ENCODE data around the gene PEX10.

Gene PEX10

GRCh38 chr1:2358651-2359640 lies 53.4 kb downstream of the PEX10 start:
- Histone ChIP-seq H3K36me3 (ENCODE audit: insufficient read depth, low read length) (no peaks in the 10 kb centered on the region), H3K9ac (ENCODE audit: low read depth, low read length) (no peak overlapping the region)

GRCh38 chr1:2358072-2358471 lies 54.3 kb downstream of the PEX10 start:
- Histone ChIP-seq H3K4me1 (ENCODE audit: insufficient read depth, low read length) (no peaks in the 10 kb centered on the region), H3K36me3 (ENCODE audit: insufficient read depth, low read length) (no peaks in the 10 kb centered on the region), H3K9ac (ENCODE audit: low read depth, low read length) (no peak overlapping the region), H3K9me3 (ENCODE audit: control insufficient read depth, insufficient read depth, low read length) (no peaks in the 10 kb centered on the region)

More at GRCh38 chr1:2358651-2359640, 53.4 kb downstream of the PEX10 start:
- H3K9me3 ChIP-seq (ENCODE audit: control insufficient read depth, insufficient read depth, low read length), result no peaks in the 10 kb centered on the region
- H3K4me1 ChIP-seq (ENCODE audit: insufficient read depth, low read length), result no peaks in the 10 kb centered on the region

GRCh38 chr1:2356911-2357845 lies 55.2 kb downstream of the PEX10 start:
- Histone ChIP-seq H3K9me3 (ENCODE audit: control insufficient read depth, insufficient read depth, low read length) (no peaks in the 10 kb centered on the region), H3K9ac (ENCODE audit: low read depth, low read length) (no peak overlapping the region), H3K4me1 (ENCODE audit: insufficient read depth, low read length) (no peaks in the 10 kb centered on the region), H3K36me3 (ENCODE audit: insufficient read depth, low read length) (no peaks in the 10 kb centered on the region)

- Histone ChIP-seq H3K4me1 (ENCODE audit: insufficient read depth, low read length) (no peaks in the 10 kb centered on the region), H3K36me3 (ENCODE audit: insufficient read depth, low read length) (no peaks in the 10 kb centered on the region), H3K9ac (ENCODE audit: low read depth, low read length) (no peak overlapping the region), H3K9me3 (ENCODE audit: control insufficient read depth, insufficient read depth, low read length) (no peaks in the 10 kb centered on the region)
Observed at GRCh38 chr1:2356401-2356800, 56.0 kb downstream of the PEX10 start.

- Histone ChIP-seq H3K9ac (ENCODE audit: low read depth, low read length) (no peak overlapping the region), H3K36me3 (ENCODE audit: insufficient read depth, low read length) (no peaks in the 10 kb centered on the region), H3K4me1 (ENCODE audit: insufficient read depth, low read length) (no peaks in the 10 kb centered on the region), H3K9me3 (ENCODE audit: control insufficient read depth, insufficient read depth, low read length) (no peaks in the 10 kb centered on the region)
Observed at GRCh38 chr1:2355373-2356261, 56.7 kb downstream of the PEX10 start.

GRCh38 chr1:2354511-2355372 lies 57.6 kb downstream of the PEX10 start:
- no peaks in the 10 kb centered on the region for H3K9me3 ChIP-seq (ENCODE audit: control insufficient read depth, insufficient read depth, low read length)
- no peak overlapping the region for H3K9ac ChIP-seq (ENCODE audit: low read depth, low read length)
- H3K4me1 ChIP-seq (ENCODE audit: insufficient read depth, low read length), result no peaks in the 10 kb centered on the region
- H3K36me3 ChIP-seq (ENCODE audit: insufficient read depth, low read length), result no peaks in the 10 kb centered on the region
